ENCODE data around the gene TPSG1.

- TF ChIP-seq CTCF (conservative IDR thresholded peaks at IDR 0.05; ENCODE audit: low read length) (no peak), EZH2phosphoT487 (IDR thresholded peaks at IDR 0.05; ENCODE audit: borderline replicate concordance) (no peak)
Measured at GRCh38 chr16:1245452-1246020, 20.5 kb upstream of the TPSG1 start.

Data from Loucy (cell line).